ENCODE measurements around the gene NHSL2.

DNA sequence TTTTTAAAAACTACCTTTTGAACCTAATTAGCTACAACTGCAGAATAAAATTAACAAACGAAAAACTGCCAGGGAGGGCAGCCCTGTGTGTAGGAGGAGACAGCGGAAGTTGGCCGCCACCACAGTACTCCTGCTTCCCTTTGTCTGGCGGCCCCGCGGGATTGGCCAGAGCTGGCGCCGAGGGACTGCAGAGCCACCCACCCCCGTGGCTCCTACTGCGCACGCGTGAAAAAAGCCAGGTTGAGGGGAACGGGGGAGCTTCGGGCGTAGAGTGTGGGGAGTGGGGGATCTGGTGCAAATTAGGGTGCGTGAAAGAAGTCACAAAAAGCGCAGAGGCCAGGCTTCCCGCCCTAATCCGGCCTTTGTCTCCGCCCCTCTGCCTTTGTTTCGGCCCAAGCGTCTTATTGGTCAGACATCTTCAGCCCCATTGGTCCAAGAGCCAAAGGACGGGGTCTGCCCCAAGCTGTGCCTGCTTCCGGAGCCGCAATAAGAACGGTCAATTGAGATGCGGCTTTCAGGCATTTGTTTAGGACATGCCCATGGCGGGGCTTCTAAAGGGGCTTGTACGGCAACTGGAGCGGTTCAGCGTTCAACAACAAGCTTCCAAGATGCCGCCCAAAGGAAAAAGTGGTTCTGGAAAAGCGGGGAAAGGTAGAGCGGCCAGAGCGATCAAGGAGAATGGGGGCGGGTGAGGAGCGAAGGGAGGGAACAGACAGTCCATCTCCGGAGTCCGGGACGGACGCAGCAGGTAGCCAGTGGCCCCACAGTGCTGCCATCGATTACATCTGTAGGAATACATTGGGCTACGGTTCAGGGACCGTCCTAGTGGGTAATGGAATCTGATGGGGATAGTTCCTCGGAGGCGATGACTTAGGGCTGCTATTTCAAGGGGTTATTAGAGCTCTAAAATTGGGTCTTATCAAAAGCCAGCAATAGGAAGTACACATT is 270.8 kb downstream of the NHSL2 start, which contains the start of gene PIN4:
- TF ChIP-seq, protein P1, sequence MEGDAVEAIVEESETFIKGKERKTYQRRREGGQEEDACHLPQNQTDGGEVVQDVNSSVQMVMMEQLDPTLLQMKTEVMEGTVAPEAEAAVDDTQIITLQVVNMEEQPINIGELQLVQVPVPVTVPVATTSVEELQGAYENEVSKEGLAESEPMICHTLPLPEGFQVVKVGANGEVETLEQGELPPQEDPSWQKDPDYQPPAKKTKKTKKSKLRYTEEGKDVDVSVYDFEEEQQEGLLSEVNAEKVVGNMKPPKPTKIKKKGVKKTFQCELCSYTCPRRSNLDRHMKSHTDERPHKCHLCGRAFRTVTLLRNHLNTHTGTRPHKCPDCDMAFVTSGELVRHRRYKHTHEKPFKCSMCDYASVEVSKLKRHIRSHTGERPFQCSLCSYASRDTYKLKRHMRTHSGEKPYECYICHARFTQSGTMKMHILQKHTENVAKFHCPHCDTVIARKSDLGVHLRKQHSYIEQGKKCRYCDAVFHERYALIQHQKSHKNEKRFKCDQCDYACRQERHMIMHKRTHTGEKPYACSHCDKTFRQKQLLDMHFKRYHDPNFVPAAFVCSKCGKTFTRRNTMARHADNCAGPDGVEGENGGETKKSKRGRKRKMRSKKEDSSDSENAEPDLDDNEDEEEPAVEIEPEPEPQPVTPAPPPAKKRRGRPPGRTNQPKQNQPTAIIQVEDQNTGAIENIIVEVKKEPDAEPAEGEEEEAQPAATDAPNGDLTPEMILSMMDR (IDR thresholded peaks at IDR 0.05; ENCODE audit: low read depth, low read length) = no peak
- no peak for TF ChIP-seq EZH2phosphoT487 (IDR thresholded peaks at IDR 0.05; ENCODE audit: low read depth)
